ENCODE results near the gene NUDT12. TPM values are rescaled to one million over a fixed set of nuclear protein-coding genes. Genes with fewer than 3 reads are reported as not detected.
A peak's percentile ranks its signal among the peaks of the same experiment; 100 is the strongest.

Gene NUDT12
- total and polyA plus RNA-seq, 2 of the 13 experiments (the other 11 are each of a cell fraction or from before 2014, with no cell fraction given): 2.3 to 5.4 TPM

GRCh38 chr5:103589357-103589756, 26.8 kb upstream of the NUDT12 start:
- in situ Hi-C loops (cut with HindIII; ENCODE audit: extremely low pct_ligation_motif_present, low pct_unique_long_range_greater_than_20kb) (loop anchor here (5.0 kb wide), 1 partner anchor 588 kb away; no protein-coding TSS in a partner anchor), intact Hi-C loops (cut with micrococcal nuclease; ENCODE audit: unreplicated experiment) (loop anchor here (5.0 kb wide), 1 partner anchor 218 kb away; no protein-coding TSS in a partner anchor)
- TF ChIP-seq NFE2L2 (IDR thresholded peaks at IDR 0.05; ENCODE audit: low read length): peak; percentile 55
- TF ChIP-seq, protein P1, sequence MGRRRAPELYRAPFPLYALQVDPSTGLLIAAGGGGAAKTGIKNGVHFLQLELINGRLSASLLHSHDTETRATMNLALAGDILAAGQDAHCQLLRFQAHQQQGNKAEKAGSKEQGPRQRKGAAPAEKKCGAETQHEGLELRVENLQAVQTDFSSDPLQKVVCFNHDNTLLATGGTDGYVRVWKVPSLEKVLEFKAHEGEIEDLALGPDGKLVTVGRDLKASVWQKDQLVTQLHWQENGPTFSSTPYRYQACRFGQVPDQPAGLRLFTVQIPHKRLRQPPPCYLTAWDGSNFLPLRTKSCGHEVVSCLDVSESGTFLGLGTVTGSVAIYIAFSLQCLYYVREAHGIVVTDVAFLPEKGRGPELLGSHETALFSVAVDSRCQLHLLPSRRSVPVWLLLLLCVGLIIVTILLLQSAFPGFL (CRISPR knock-in tag; IDR thresholded peaks at IDR 0.05): no peak
- FAIRE-seq (no peak), DNase-seq (ENCODE audit: low spot score) (no peak), ATAC-seq (no peak)
- Histone ChIP-seq H3K4me2 (ENCODE audit: low read depth, low read length) (no peak overlapping the region), H2AFZ (ENCODE audit: low read length) (no peak overlapping the region), H3K79me2 (ENCODE audit: insufficient read depth, low read length) (no peaks in the 10 kb centered on the region), H3K9ac (ENCODE audit: insufficient read depth, low read depth, low read length) (no peak overlapping the region), H3K36me3 (replicated peaks in 1 of 2; ENCODE audit: control insufficient read depth in 1 of 2, insufficient read depth in 2 of 2, low read length in 2 of 2) (no peaks in the 10 kb centered on the region), H4K20me1 (ENCODE audit: insufficient read depth, low read length) (no peaks in the 10 kb centered on the region), H3K4me3 (replicated peaks in 1 of 3; ENCODE audit: insufficient read depth in 1 of 3, low read depth in 2 of 3, low read length in 3 of 3) (no peak overlapping the region), H3K4me1 (ENCODE audit: insufficient read depth, low read length) (no peaks in the 10 kb centered on the region), H3K27me3 (ENCODE audit: control insufficient read depth in 1 of 2, insufficient read depth in 2 of 2, low read length in 2 of 2) (no peaks in the 10 kb centered on the region), H3K27ac (ENCODE audit: extremely low read length, insufficient read depth, low read length) (no peak overlapping the region), H3K9me3 (ENCODE audit: low read length) (no peaks in the 10 kb centered on the region)
- BruUV-seq (replicated peaks): no TSS peak
- CTCF ChIA-PET (ENCODE audit: low intra/inter-chr PET ratio, low total read pairs): no interaction called here
- POLR2A ChIA-PET: no interaction called here
- WGBS (ENCODE audit: low lambda C conversion rate): 15% methylated on average over 3 of the region's 3 CpGs

DNA sequence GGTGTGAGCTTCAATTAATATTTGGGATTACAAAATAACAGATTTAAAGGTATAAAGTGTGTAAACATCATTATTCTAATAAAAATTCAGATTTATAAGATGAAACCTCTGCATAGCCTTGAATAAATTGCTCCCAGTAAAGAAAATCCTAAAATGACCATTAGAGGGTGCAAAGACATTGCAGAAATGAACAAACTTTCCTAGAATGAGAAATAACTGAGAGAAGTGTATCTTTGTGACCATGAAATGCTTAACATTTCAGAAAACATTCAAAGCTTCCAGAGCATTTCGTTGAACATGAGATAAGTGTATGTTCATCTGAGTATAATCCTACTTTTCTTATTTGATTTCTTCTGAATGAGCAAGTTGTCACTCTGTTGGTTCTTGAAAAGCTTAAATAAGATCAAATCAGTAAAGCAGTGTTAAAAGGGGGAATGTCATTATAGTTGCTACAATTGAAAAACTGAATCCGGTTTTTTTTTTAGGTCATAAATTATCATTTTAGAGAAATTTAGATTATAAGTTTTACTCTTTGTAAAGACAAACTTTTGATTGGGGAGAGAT, 24.7 kb upstream of the NUDT12 start:
- no peak overlapping the region for H3K27ac ChIP-seq (ENCODE audit: extremely low read length, insufficient read depth, low read length)
- under 1% methylated on average over 2 of the region's 2 CpGs for WGBS (ENCODE audit: low lambda C conversion rate)
- no peak overlapping the region for H3K4me3 ChIP-seq (replicated peaks in 1 of 3; ENCODE audit: insufficient read depth in 1 of 3, low read depth in 2 of 3, low read length in 3 of 3)
- no peaks in the 10 kb centered on the region for H3K9me3 ChIP-seq (ENCODE audit: low read length)
- H3K79me2 ChIP-seq (ENCODE audit: insufficient read depth, low read length): no peaks in the 10 kb centered on the region
- no peaks in the 10 kb centered on the region; a peak in 1 of 5 replicates for H3K27me3 ChIP-seq (ENCODE audit: control insufficient read depth in 1 of 2, insufficient read depth in 2 of 2, low read length in 2 of 2)
- no peak overlapping the region for H3K4me2 ChIP-seq (ENCODE audit: low read depth, low read length)
- TF ChIP-seq GLMP (CRISPR knock-in tag; IDR thresholded peaks at IDR 0.05; ENCODE audit: borderline replicate concordance) (no peak), CTCF (CRISPR knock-in tag; IDR thresholded peaks at IDR 0.05) (peak; percentile 28; the same call in 1 of the 2 replicates), STAG1 (CRISPR knock-in tag; IDR thresholded peaks at IDR 0.05) (peak; percentile 48)
- no peaks in the 10 kb centered on the region for H4K20me1 ChIP-seq (ENCODE audit: insufficient read depth, low read length)
- ChIA-PET POLR2A (no interaction called here), CTCF (ENCODE audit: low intra/inter-chr PET ratio, low total read pairs) (interaction anchor here (1.0 kb wide), 1 partner anchor 592 kb away, joined by 6 read pairs; no protein-coding TSS in a partner anchor)
- FAIRE-seq (peak; percentile 43), DNase-seq (ENCODE audit: low spot score) (peak; percentile 9), ATAC-seq (peak; percentile 37; the same call in 1 of the 3 replicates)
- H3K4me1 ChIP-seq (ENCODE audit: insufficient read depth, low read length): no peaks in the 10 kb centered on the region
- intact Hi-C loops (cut with micrococcal nuclease; ENCODE audit: unreplicated experiment) (loop anchor here (2.0 to 5.0 kb wide), 2 partner anchors 220 to 1214 kb away; no protein-coding TSS in a partner anchor), in situ Hi-C loops (cut with HindIII; ENCODE audit: extremely low pct_ligation_motif_present, low pct_unique_long_range_greater_than_20kb) (loop anchor here (5.0 kb wide), 1 partner anchor 590 kb away; no protein-coding TSS in a partner anchor)
- no peaks in the 10 kb centered on the region for H3K36me3 ChIP-seq (replicated peaks in 1 of 2; ENCODE audit: control insufficient read depth in 1 of 2, insufficient read depth in 2 of 2, low read length in 2 of 2)
- no peak overlapping the region for H2AFZ ChIP-seq (ENCODE audit: low read length)
- BruUV-seq (replicated peaks): no TSS peak
- no peak overlapping the region for H3K9ac ChIP-seq (ENCODE audit: insufficient read depth, low read depth, low read length)
